Breast epithelium (tissue), 3 donors: Measurements from ENCODE around the gene UBE2C.

Experiments
- CTCF ChIP-seq, 3 donors: fragments of 450-650 bp; IDR thresholded peaks; one replicate each; pipeline ENCODE4 v1.5.1; 2016 to 2017; ENCODE audit warnings: antibody characterized with exemption in 3 of 3, mild to moderate bottlenecking in 3 of 3, moderate library complexity in 3 of 3
- POLR2AphosphoS5 ChIP-seq, 3 donors: sonication (generic); formaldehyde crosslinking; IDR thresholded peaks; one replicate each; pipeline ENCODE4 v1.6.1; 2017; ENCODE audit warnings: antibody characterized with exemption in 3 of 3

GRCh38 chr20:45772693-45773092 lies 39.8 kb upstream of the UBE2C start:
- TF ChIP-seq CTCF (IDR thresholded peaks at IDR 0.05) (no peak), POLR2AphosphoS5 (IDR thresholded peaks at IDR 0.05) (no peak)
